ENCODE results near the gene CDH4.

- TF ChIP-seq MXI1 (IDR thresholded peaks at IDR 0.05; ENCODE audit: borderline replicate concordance, low read depth, low read length), result no peak
- TF ChIP-seq, protein P1, sequence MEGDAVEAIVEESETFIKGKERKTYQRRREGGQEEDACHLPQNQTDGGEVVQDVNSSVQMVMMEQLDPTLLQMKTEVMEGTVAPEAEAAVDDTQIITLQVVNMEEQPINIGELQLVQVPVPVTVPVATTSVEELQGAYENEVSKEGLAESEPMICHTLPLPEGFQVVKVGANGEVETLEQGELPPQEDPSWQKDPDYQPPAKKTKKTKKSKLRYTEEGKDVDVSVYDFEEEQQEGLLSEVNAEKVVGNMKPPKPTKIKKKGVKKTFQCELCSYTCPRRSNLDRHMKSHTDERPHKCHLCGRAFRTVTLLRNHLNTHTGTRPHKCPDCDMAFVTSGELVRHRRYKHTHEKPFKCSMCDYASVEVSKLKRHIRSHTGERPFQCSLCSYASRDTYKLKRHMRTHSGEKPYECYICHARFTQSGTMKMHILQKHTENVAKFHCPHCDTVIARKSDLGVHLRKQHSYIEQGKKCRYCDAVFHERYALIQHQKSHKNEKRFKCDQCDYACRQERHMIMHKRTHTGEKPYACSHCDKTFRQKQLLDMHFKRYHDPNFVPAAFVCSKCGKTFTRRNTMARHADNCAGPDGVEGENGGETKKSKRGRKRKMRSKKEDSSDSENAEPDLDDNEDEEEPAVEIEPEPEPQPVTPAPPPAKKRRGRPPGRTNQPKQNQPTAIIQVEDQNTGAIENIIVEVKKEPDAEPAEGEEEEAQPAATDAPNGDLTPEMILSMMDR (conservative IDR thresholded peaks at IDR 0.05; ENCODE audit: low read depth, low read length), result no peak
- no peak for TF ChIP-seq RAD21 (IDR thresholded peaks at IDR 0.05; ENCODE audit: low read length)
- TF ChIP-seq, protein P2, sequence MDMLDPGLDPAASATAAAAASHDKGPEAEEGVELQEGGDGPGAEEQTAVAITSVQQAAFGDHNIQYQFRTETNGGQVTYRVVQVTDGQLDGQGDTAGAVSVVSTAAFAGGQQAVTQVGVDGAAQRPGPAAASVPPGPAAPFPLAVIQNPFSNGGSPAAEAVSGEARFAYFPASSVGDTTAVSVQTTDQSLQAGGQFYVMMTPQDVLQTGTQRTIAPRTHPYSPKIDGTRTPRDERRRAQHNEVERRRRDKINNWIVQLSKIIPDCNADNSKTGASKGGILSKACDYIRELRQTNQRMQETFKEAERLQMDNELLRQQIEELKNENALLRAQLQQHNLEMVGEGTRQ (IDR thresholded peaks at IDR 0.05; ENCODE audit: low read depth, low read length), result no peak
- TF ChIP-seq POLR2A (IDR thresholded peaks at IDR 0.05; ENCODE audit: low read depth, low read length), result no peak
- TF ChIP-seq CEBPB (IDR thresholded peaks at IDR 0.05; ENCODE audit: low read depth, low read length), result no peak
- no peak for TF ChIP-seq BHLHE40 (IDR thresholded peaks at IDR 0.05; ENCODE audit: low read depth, low read length)
- TF ChIP-seq MAZ (IDR thresholded peaks at IDR 0.05; ENCODE audit: borderline replicate concordance, low read depth, low read length), result no peak
- TF ChIP-seq ELK1 (IDR thresholded peaks at IDR 0.05; ENCODE audit: borderline replicate concordance, low read depth, low read length), result no peak
- TF ChIP-seq SMC3 (IDR thresholded peaks at IDR 0.05; ENCODE audit: low read depth, low read length), result no peak
- TF ChIP-seq FOS (IDR thresholded peaks at IDR 0.05; ENCODE audit: low read depth, low read length), result no peak
Measured at GRCh38 chr20:61659246-61659993, 407.4 kb downstream of the CDH4 start.

Measured in IMR-90 (cell line).